Endothelial cell of umbilical vein (primary cell): ENCODE data around the gene PI3. TPM values are rescaled to one million over a fixed set of nuclear protein-coding genes. Genes with fewer than 3 reads are reported as not detected.

ENCODE experiments used
- BruUV-seq: library from RNA; stranded (reverse); fragments of 400-500 nt; replicated peaks from 2 replicates; lab custom pipeline; 2021; lab: Mats Ljungman, UMichigan
- CTCF ChIA-PET: fragments of 300-600, 350-600 bp; sonication (Branson Sonifier 250); formaldehyde crosslinking; loops from one replicate; lab custom pipeline; 2021; ENCODE audit warnings: antibody characterized with exemption, inconsistent platforms; lab: Charles Lee
- POLR2A ChIA-PET: fragments of 300-600, 350-600 bp; sonication (Branson Sonifier 250); formaldehyde crosslinking; loops from one replicate; lab custom pipeline; 2021; ENCODE audit warnings: antibody characterized with exemption, inconsistent platforms; lab: Charles Lee
- DNase-seq: peaks from one replicate; pipeline ENCODE4 v3.0.0-alpha.2; 2011; ENCODE audit warnings: low read depth, low spot score
- FAIRE-seq: peaks from 2 replicates; lab custom pipeline; 2011; peaks lifted over from hg19 to GRCh38; lab: Jason Lieb, UNC
- H2AFZ ChIP-seq: 2 replicates; pipeline ENCODE4 v1.6.0; 2012; ENCODE audit warnings: low read depth, low read length, control low read depth, inconsistent platforms
- H3K27ac ChIP-seq: 2 replicates; pipeline ENCODE4 v1.5.1; 2011; ENCODE audit warnings: low read depth, mild to moderate bottlenecking, control low read depth, low read length, moderate library complexity; ENCODE audit not compliant: insufficient read depth
- H3K27me3 ChIP-seq, 2 experiments: 2 replicates each; pipeline versions ENCODE4 v1.6.0 to v1.6.1; 2011; ENCODE audit warnings: low read length in 2 of 2, mixed read lengths in 1 of 2; ENCODE audit not compliant: control insufficient read depth in 2 of 2, insufficient read depth in 2 of 2
- H3K36me3 ChIP-seq, 2 experiments: 2 replicates in 1 of 2; 3 replicates in 1 of 2; pipeline ENCODE4 v1.5.1; 2011; ENCODE audit warnings: low read length in 2 of 2, mild to moderate bottlenecking in 1 of 2, moderate library complexity in 1 of 2; ENCODE audit not compliant: control insufficient read depth in 2 of 2, insufficient read depth in 2 of 2; ENCODE audit errors: extremely low read depth in 1 of 2
- H3K4me1 ChIP-seq: 3 replicates; pipeline ENCODE4 v1.5.1; 2011; ENCODE audit warnings: mild to moderate bottlenecking, low read length; ENCODE audit not compliant: control insufficient read depth, insufficient read depth; ENCODE audit errors: extremely low read depth
- H3K4me2 ChIP-seq: 2 replicates; pipeline ENCODE4 v1.6.1; 2011; ENCODE audit warnings: low read length, control low read depth, mixed read lengths; ENCODE audit not compliant: insufficient read depth
- H3K4me3 ChIP-seq, 3 experiments: fragments of 200-600 bp in 1 of 3; sonication (generic), shearing (Covaris generic) in 1 of 3; replicated peaks in 1 of 3; 2 replicates each; pipeline ENCODE4 v1.5.1; 2011 to 2016; ENCODE audit warnings: control low read depth in 3 of 3, low read length in 3 of 3, mild to moderate bottlenecking in 2 of 3, inconsistent platforms in 1 of 3, low read depth in 1 of 3, moderate library complexity in 1 of 3; ENCODE audit not compliant: insufficient read depth in 1 of 3
- H3K79me2 ChIP-seq: 2 replicates; pipeline ENCODE4 v1.6.0; 2012; ENCODE audit warnings: low read length, inconsistent platforms; ENCODE audit not compliant: control insufficient read depth, insufficient read depth
- H3K9ac ChIP-seq: replicated peaks from 2 replicates; pipeline ENCODE3; 2011; ENCODE audit warnings: low read length, control low read depth; ENCODE audit not compliant: insufficient read depth; ENCODE audit errors: extremely low read depth
- H3K9me1 ChIP-seq: replicated peaks from 3 replicates; pipeline ENCODE4 v1.6.0; 2011; ENCODE audit warnings: mild to moderate bottlenecking, low read length; ENCODE audit not compliant: control insufficient read depth, insufficient read depth; ENCODE audit errors: extremely low read depth
- H3K9me3 ChIP-seq: replicated peaks from 2 replicates; pipeline ENCODE4 v1.5.1; 2012; ENCODE audit warnings: low read length, inconsistent platforms; ENCODE audit not compliant: control insufficient read depth, insufficient read depth
- H4K20me1 ChIP-seq: replicated peaks from 2 replicates; pipeline ENCODE3; 2011; ENCODE audit warnings: mild to moderate bottlenecking, low read length; ENCODE audit not compliant: control insufficient read depth, insufficient read depth; ENCODE audit errors: extremely low read depth
- CTCF ChIP-seq, 2 donors: IDR thresholded peaks; 1 replicate in 1 of 2; 2 replicates in 1 of 2; pipeline ENCODE4 v1.5.1; 2011; ENCODE audit warnings: low read length in 2 of 2, mild to moderate bottlenecking in 2 of 2, moderate library complexity in 2 of 2, control low read depth in 1 of 2, inconsistent platforms in 1 of 2, low read depth in 1 of 2; ENCODE audit not compliant: insufficient read depth in 1 of 2; ENCODE audit errors: extremely low read depth in 1 of 2
- EZH2 ChIP-seq: IDR thresholded peaks from 2 replicates; pipeline ENCODE4 v1.6.1; 2012; ENCODE audit warnings: borderline replicate concordance, low read depth, mild to moderate bottlenecking, moderate library complexity, low read length, inconsistent platforms; ENCODE audit not compliant: severe bottlenecking
- FOS ChIP-seq: IDR thresholded peaks from 2 replicates; pipeline ENCODE4 v1.6.1; 2011; ENCODE audit warnings: mild to moderate bottlenecking, low read length, moderate library complexity, borderline replicate concordance; ENCODE audit not compliant: insufficient read depth
- GATA2 ChIP-seq: IDR thresholded peaks from 2 replicates; pipeline ENCODE4 v1.7.0; 2011; ENCODE audit warnings: low read depth, mild to moderate bottlenecking, moderate library complexity, mixed read lengths, low read length; ENCODE audit not compliant: insufficient read length, insufficient read depth
- JUN ChIP-seq: IDR thresholded peaks from 2 replicates; pipeline ENCODE4 v1.6.1; 2011; ENCODE audit warnings: borderline replicate concordance, low read depth; ENCODE audit not compliant: insufficient read length, insufficient read depth
- MAX ChIP-seq: IDR thresholded peaks from 2 replicates; pipeline ENCODE4 v1.6.1; 2011; ENCODE audit not compliant: insufficient read depth, insufficient read length
- MYC ChIP-seq: IDR thresholded peaks from one replicate; pipeline ENCODE4 v1.6.1; 2011; ENCODE audit warnings: mild to moderate bottlenecking, low read depth, low read length
- POLR2A ChIP-seq: IDR thresholded peaks from 2 replicates; pipeline ENCODE4 v1.6.1; 2012; ENCODE audit warnings: low read depth, mild to moderate bottlenecking, control low read depth, low read length
- POLR2AphosphoS5 ChIP-seq: IDR thresholded peaks from 2 replicates; pipeline ENCODE4 v1.6.1; 2012; ENCODE audit warnings: low read depth, mild to moderate bottlenecking, control low read depth, low read length, moderate library complexity; ENCODE audit not compliant: insufficient read depth
- dilution Hi-C: fragments of 300-500 bp; cut with MboI; formaldehyde crosslinking; loops from one replicate; pipeline ENCODE4 v1.15.0; 2019; ENCODE audit warnings: low sequenced_read_pairs; ENCODE audit not compliant: extremely low pct_ligation_motif_present
- intact Hi-C: fragments of 100-400 bp; cut with micrococcal nuclease; formaldehyde crosslinking; loops from one replicate; pipeline ENCODE4 v1.10.0; 2022
- polyA plus RNA-seq, 4 experiments: library from polyadenylated mRNA; depleted of rRNA in 3 of 4; stranded (reverse) in 3 of 4; unstranded in 1 of 4; fragments of >200 nt; gene quantifications; 2 replicates each; pipeline versions ENCODE4 v1.2.1 to v1.2.3, GENCODE V29; 2011 to 2012; ENCODE audit warnings: missing spikeins in 1 of 4
- total RNA-seq: library from RNA; stranded (reverse); gene quantifications from 2 replicates; pipeline ENCODE4 v1.2.3, GENCODE V29; 2021

The PI3 gene
- total and polyA plus RNA-seq, 2 donors (not counting 3 experiments of a cell fraction or from before 2014, with no cell fraction given) = not detected

- H4K20me1 ChIP-seq = no peaks in the 10 kb centered on the region
- H3K9me1 ChIP-seq = no peaks in the 10 kb centered on the region
- no peaks in the 10 kb centered on the region for H3K9me3 ChIP-seq
- no peaks in the 10 kb centered on the region for H3K4me1 ChIP-seq
- no peak overlapping the region for H3K4me2 ChIP-seq
- no peak overlapping the region for H3K4me3 ChIP-seq
- no peak for TF ChIP-seq GATA2
- no peak for TF ChIP-seq FOS
- no peak for TF ChIP-seq POLR2AphosphoS5
- TF ChIP-seq MYC = no peak
- no peak for TF ChIP-seq CTCF (IDR thresholded peaks at IDR 0.05; ENCODE audit: extremely low read depth in 1 of 2, insufficient read depth in 1 of 2, low read depth in 1 of 2, low read length in 2 of 2)
- TF ChIP-seq JUN = no peak
- TF ChIP-seq MAX = no peak
- no peak for TF ChIP-seq EZH2
- TF ChIP-seq POLR2A = no peak
- peaks cover 9 to 17% of the 10 kb centered on the region in 2 experiments for H3K27me3 ChIP-seq
- no TSS peak for BruUV-seq
- DNase-seq (no peak), FAIRE-seq (no peak)
- ChIA-PET CTCF (interaction anchor here (1.0 to 1.1 kb wide), 2 partner anchors 25 to 93 kb away, joined by 3 read pairs; no protein-coding TSS in a partner anchor), POLR2A (no interaction called here)
- no peak overlapping the region for H3K27ac ChIP-seq
- no peaks in the 10 kb centered on the region for H3K79me2 ChIP-seq
- no peak overlapping the region for H2AFZ ChIP-seq
- dilution Hi-C loops (no loop called here), intact Hi-C loops (no loop called here)
- no peak overlapping the region for H3K9ac ChIP-seq
- no peaks in the 10 kb centered on the region for H3K36me3 ChIP-seq
Observed at GRCh38 chr20:45136911-45137310, 37.8 kb upstream of the PI3 start.
